Measurements from ENCODE around the gene RASSF10. TPM values are rescaled to one million over a fixed set of nuclear protein-coding genes. Genes with fewer than 3 reads are reported as not detected.

The RASSF10 gene
- total RNA-seq, 1 experiment from 2014 or later = 3.2 TPM

DNA sequence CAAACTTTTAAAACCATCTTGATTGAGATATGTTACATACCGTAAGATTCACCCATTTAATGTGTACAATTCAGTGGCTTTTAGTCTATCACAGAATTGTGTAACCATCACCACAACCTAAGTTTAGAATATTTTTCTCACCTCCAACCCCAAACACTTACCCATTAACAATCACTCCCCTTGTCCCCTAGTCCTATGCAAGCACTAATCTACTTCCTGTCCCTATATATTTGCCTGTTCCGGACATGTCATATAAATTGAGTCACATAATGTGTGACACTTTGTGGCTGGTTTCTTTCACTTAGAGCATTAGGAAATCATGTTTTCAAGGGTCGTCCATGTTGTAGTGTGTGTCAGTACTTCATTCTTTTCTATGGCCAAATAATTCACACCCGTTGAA is 38.8 kb downstream of the RASSF10 start:
- Mint-ChIP-seq H3K4me3 (no peak overlapping the region), H3K27me3 (ENCODE audit: low read depth) (no peaks in the 10 kb centered on the region), H3K4me1 (peaks cover 12% of the 10 kb centered on the region), H3K9me3 (peaks cover 16% of the 10 kb centered on the region), H3K27ac (no peak overlapping the region), H3K36me3 (peaks cover 7% of the 10 kb centered on the region)
- ChIA-PET POLR2A (no interaction called here), CTCF (no interaction called here)
- TF ChIP-seq, protein P1, sequence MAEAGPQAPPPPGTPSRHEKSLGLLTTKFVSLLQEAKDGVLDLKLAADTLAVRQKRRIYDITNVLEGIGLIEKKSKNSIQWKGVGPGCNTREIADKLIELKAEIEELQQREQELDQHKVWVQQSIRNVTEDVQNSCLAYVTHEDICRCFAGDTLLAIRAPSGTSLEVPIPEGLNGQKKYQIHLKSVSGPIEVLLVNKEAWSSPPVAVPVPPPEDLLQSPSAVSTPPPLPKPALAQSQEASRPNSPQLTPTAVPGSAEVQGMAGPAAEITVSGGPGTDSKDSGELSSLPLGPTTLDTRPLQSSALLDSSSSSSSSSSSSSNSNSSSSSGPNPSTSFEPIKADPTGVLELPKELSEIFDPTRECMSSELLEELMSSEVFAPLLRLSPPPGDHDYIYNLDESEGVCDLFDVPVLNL (CRISPR knock-in tag; IDR thresholded peaks at IDR 0.05; ENCODE audit: borderline replicate concordance, low read depth) = no peak
- TF ChIP-seq, protein P2, sequence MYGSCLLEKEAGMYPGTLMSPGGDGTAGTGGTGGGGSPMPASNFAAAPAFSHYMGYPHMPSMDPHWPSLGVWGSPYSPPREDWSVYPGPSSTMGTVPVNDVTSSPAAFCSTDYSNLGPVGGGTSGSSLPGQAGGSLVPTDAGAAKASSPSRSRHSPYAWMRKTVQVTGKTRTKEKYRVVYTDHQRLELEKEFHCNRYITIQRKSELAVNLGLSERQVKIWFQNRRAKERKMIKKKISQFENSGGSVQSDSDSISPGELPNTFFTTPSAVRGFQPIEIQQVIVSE (CRISPR knock-in tag; IDR thresholded peaks at IDR 0.05; ENCODE audit: borderline replicate concordance) = no peak
- TF ChIP-seq, protein P3, sequence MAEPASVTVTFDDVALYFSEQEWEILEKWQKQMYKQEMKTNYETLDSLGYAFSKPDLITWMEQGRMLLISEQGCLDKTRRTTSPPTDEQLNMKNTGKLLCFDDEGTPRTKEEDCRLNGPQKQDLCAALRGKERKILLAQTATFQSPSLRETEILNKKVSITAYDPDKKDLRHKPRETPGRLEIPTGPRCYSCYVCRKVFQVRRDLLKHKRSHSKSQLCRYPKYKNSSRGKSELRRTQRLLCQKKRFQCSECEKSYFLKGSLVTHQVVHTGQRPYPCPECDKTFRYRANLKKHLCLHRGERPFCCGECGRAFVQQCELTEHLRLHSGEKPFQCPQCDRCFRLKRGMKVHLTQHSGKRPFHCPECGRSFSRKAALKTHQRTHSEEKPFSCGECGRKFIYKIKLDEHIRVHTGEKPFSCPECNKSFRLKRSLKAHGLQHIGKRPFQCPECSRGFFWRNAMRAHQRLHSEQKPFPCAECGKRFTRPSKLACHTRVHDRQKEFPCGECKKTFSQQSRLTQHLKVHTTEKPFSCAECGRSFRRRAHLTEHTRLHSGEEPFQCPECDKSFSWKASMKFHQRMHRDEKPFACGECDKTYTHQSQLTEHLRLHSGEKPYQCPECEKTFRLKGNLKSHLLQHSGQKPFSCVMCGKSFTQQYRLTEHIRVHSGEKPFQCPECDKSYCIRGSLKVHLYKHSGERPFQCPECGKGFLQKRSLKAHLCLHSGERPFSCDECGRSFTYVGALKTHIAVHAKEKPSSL (CRISPR knock-in tag; conservative IDR thresholded peaks at IDR 0.05) = no peak
- no peak for TF ChIP-seq GABPB1 (CRISPR knock-in tag; IDR thresholded peaks at IDR 0.05)
- no peak for TF ChIP-seq PRRX2 (CRISPR knock-in tag; IDR thresholded peaks at IDR 0.05)
- TF ChIP-seq ZNF263 (CRISPR knock-in tag; IDR thresholded peaks at IDR 0.05; ENCODE audit: low read depth) = no peak
- TF ChIP-seq NR2C2 (CRISPR knock-in tag; IDR thresholded peaks at IDR 0.05) = no peak
- TF ChIP-seq JAZF1 (CRISPR knock-in tag; IDR thresholded peaks at IDR 0.05) = no peak
- TF ChIP-seq, protein P4, sequence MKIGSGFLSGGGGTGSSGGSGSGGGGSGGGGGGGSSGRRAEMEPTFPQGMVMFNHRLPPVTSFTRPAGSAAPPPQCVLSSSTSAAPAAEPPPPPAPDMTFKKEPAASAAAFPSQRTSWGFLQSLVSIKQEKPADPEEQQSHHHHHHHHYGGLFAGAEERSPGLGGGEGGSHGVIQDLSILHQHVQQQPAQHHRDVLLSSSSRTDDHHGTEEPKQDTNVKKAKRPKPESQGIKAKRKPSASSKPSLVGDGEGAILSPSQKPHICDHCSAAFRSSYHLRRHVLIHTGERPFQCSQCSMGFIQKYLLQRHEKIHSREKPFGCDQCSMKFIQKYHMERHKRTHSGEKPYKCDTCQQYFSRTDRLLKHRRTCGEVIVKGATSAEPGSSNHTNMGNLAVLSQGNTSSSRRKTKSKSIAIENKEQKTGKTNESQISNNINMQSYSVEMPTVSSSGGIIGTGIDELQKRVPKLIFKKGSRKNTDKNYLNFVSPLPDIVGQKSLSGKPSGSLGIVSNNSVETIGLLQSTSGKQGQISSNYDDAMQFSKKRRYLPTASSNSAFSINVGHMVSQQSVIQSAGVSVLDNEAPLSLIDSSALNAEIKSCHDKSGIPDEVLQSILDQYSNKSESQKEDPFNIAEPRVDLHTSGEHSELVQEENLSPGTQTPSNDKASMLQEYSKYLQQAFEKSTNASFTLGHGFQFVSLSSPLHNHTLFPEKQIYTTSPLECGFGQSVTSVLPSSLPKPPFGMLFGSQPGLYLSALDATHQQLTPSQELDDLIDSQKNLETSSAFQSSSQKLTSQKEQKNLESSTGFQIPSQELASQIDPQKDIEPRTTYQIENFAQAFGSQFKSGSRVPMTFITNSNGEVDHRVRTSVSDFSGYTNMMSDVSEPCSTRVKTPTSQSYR (CRISPR knock-in tag; IDR thresholded peaks at IDR 0.05) = no peak
- TF ChIP-seq TEAD1 (CRISPR knock-in tag; IDR thresholded peaks at IDR 0.05) = no peak
- no peak for TF ChIP-seq RORB (CRISPR knock-in tag; IDR thresholded peaks at IDR 0.05)
- TF ChIP-seq, protein P5, sequence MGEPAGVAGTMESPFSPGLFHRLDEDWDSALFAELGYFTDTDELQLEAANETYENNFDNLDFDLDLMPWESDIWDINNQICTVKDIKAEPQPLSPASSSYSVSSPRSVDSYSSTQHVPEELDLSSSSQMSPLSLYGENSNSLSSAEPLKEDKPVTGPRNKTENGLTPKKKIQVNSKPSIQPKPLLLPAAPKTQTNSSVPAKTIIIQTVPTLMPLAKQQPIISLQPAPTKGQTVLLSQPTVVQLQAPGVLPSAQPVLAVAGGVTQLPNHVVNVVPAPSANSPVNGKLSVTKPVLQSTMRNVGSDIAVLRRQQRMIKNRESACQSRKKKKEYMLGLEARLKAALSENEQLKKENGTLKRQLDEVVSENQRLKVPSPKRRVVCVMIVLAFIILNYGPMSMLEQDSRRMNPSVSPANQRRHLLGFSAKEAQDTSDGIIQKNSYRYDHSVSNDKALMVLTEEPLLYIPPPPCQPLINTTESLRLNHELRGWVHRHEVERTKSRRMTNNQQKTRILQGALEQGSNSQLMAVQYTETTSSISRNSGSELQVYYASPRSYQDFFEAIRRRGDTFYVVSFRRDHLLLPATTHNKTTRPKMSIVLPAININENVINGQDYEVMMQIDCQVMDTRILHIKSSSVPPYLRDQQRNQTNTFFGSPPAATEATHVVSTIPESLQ (CRISPR knock-in tag; IDR thresholded peaks at IDR 0.05) = no peak
- TF ChIP-seq ZNF423 (CRISPR knock-in tag; IDR thresholded peaks at IDR 0.05) = no peak
- TF ChIP-seq MXD4 (CRISPR knock-in tag; IDR thresholded peaks at IDR 0.05; ENCODE audit: borderline replicate concordance) = no peak
- TF ChIP-seq HMGA2 (CRISPR knock-in tag; IDR thresholded peaks at IDR 0.05) = no peak
- TF ChIP-seq, protein P6, sequence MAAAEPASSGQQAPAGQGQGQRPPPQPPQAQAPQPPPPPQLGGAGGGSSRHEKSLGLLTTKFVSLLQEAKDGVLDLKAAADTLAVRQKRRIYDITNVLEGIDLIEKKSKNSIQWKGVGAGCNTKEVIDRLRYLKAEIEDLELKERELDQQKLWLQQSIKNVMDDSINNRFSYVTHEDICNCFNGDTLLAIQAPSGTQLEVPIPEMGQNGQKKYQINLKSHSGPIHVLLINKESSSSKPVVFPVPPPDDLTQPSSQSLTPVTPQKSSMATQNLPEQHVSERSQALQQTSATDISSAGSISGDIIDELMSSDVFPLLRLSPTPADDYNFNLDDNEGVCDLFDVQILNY (CRISPR knock-in tag; IDR thresholded peaks at IDR 0.05) = no peak
- no peak for TF ChIP-seq ZNF396 (CRISPR knock-in tag; IDR thresholded peaks at IDR 0.05; ENCODE audit: borderline replicate concordance)
- TF ChIP-seq NFE2L1 (CRISPR knock-in tag; IDR thresholded peaks at IDR 0.05) = no peak
- ATAC-seq (no peak), DNase-seq (ENCODE audit: low spot score) (no peak)
